Activated CD4-positive, CD25-positive, alpha-beta regulatory T cell treated with anti-CD3 and anti-CD28 coated beads, Interleukin-2, amount 50 U/mL, for 72 hours (primary cell): ENCODE results near the gene RMRP.

Experiments used
- DNase-seq: peaks from one replicate; pipeline ENCODE4 v3.0.0; 2021

Gene RMRP

GRCh38 chr9:35657546-35658136 is at the start of gene RMRP:
Gene RMRP, minus strand, starts transcription at chr9:35658019.
- peak; percentile 83 for DNase-seq

- DNase-seq = no peak
Measured at GRCh38 chr9:35706951-35707350, 49.1 kb upstream of the RMRP start.

GRCh38 chr9:35705836-35706430 is 48.1 kb upstream of the RMRP start:
- no peak for DNase-seq

- DNase-seq = no peak
Measured at GRCh38 chr9:35705372-35705771, 47.6 kb upstream of the RMRP start.

GRCh38 chr9:35703906-35704672 is 46.3 kb upstream of the RMRP start:
- no peak for DNase-seq

GRCh38 chr9:35702696-35703095 is 44.9 kb upstream of the RMRP start:
- no peak for DNase-seq

GRCh38 chr9:35700942-35701341 is 43.1 kb upstream of the RMRP start:
- DNase-seq = no peak

GRCh38 chr9:35700031-35700430 is 42.2 kb upstream of the RMRP start:
- no peak for DNase-seq

GRCh38 chr9:35698231-35698630 is 40.4 kb upstream of the RMRP start:
- no peak for DNase-seq

GRCh38 chr9:35697486-35697885 is 39.7 kb upstream of the RMRP start:
- DNase-seq = no peak

GRCh38 chr9:35696520-35697215 is 38.8 kb upstream of the RMRP start:
- peak; percentile 67 for DNase-seq

GRCh38 chr9:35695943-35696401 is 38.2 kb upstream of the RMRP start:
- DNase-seq = no peak

GRCh38 chr9:35691757-35692301 is 34.0 kb upstream of the RMRP start:
- no peak for DNase-seq

- no peak for DNase-seq
Measured at GRCh38 chr9:35691334-35691650, 33.5 kb upstream of the RMRP start.

GRCh38 chr9:35690614-35691333 is 33.0 kb upstream of the RMRP start:
- no peak for DNase-seq

GRCh38 chr9:35690294-35690613 is 32.4 kb upstream of the RMRP start:
- DNase-seq = no peak

- DNase-seq = no peak
Measured at GRCh38 chr9:35689542-35690293, 31.9 kb upstream of the RMRP start, which contains the start of gene TPM2. Gene TPM2, minus strand, starts transcription at chr9:35689925. Its CDS starts 108 bp downstream, at chr9:35689817.

GRCh38 chr9:35688558-35689541 is 31.0 kb upstream of the RMRP start:
- DNase-seq = no peak

- no peak for DNase-seq
Measured at GRCh38 chr9:35687972-35688557, 30.2 kb upstream of the RMRP start.

- DNase-seq = no peak
Measured at GRCh38 chr9:35687306-35687705, 29.5 kb upstream of the RMRP start.
